ENCODE data around the gene TMEM31.
A peak's percentile ranks its signal among the peaks of the same experiment; 100 is the strongest.

TMEM31 gene, protein sequence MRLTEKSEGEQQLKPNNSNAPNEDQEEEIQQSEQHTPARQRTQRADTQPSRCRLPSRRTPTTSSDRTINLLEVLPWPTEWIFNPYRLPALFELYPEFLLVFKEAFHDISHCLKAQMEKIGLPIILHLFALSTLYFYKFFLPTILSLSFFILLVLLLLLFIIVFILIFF

DNA sequence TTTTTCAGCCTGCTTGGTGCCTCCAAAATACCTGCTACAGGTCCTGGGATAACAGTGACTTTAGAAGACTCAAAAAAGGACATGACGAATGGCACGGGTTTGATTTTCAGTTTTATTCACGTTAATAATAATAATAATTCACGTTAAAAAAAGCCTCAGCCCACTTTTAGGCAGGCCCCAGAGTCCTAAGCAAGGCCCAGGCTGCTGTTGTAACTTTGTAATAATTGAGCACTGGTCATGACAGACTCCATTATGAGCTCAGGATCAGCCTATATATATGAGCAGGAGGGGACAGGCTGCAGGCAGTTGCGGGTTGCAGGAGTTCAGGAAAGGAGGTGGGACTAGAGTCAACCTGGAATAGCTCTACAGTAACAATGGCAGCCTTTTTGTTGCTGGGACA lies at the start of gene TMEM31:
TMEM31 (plus strand) TSS at position 301 of the 400 bp plus-strand sequence. CDS start 1,350 bp downstream, outside the sequence.
- DNase-seq (ENCODE audit: low read depth in 2 of 2) = no peak

DNA sequence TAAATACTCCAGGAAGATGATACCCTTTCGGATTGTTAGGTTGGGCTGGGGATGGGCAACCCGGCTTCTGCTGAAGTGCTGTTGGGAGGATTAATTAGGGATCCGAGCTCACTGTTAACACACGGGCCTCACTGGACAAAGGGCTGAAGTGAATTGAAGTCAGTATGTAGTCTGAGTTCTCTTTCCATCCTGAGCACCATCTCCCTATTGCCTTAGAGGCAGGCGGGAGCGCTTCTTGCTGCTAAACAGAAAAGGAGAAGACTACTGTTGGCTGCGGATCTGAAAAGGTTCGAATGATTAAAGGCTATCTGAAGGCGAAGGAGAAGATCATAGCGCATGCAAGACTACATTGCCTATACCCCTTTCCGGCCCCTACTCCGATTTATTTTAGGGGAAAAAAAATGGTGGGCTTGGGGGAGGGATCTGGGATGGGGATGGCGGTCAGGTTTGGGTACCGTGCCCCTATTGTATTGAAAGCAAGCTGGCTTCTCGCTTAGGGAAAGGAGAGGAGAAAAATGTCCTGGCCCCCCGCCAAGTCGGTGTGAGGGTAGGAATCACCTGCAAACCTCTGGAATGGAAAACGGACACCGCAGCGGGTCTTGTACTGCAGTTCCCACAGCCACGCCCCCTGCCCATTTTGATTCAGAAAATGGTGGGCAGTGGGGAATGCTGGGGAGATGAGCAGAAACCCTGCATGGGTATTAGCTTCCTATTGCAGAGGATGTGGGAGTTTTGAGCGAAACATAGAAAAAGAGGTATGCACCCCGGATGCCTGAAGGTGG lies 46.5 kb upstream of the TMEM31 start:
- DNase-seq (ENCODE audit: low read depth in 2 of 2) = no peak

DNA sequence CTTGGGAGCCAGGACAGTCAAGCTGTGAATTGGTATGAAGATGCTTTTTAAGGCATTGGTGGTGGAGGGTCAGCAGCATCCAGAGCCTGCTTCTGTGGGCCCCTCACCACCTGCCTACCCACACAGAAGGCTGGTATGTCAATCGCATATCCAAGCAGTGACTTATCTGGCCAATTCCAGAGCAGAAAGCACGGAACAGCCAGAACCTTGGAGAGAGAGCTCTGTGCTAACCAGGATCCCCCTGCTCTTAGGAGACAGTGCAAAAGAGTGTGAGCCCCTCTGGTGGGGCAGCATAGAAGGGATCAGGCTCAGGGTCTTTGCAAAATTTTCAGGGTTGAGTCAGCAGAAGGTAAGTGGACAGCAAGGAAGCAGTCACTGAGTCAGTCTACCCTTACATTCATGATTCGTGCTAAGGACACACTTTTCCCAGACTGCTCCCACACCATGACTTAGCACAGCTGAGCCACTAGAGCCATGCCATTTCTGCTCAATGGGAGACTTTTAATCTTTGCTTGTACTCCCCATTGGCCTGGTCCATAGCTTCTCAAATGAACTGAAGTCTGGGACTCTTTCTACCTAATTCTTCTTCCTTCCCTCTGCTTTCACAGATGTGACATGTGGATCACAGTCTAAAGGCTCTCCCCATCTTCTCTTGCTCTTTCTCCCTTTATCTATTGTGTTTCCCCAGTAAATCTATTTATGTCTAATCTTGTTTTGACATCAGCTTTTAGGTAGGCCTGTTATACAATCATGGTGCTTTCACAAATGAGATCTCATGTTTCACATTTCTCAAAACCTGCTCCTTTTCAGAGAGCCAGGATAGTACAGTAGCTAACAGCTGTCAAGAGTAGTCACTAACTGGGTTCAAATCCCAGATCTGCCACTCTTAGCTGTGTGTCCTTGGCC lies 44.3 kb upstream of the TMEM31 start:
- no peak for DNase-seq (ENCODE audit: low read depth in 2 of 2)

DNA sequence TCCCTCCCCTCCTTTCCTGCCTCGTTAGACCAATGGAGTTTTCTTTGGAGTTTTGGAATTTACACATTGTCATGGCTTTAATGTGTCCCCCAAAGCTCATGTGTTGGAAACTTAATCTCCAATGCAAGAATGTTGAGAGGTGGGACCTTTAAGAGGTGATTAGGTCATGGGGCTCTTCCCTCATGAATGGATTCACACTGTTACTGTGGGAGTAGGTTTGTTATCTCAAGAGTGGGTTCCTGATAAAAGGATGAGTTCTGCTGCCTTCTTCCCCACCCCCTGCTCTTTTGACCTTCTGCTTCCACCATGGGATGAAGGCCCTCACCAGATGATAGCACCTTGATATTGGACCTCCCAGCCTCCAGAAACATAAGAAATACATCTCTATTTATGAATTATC lies 41.0 kb upstream of the TMEM31 start:
- no peak for DNase-seq (ENCODE audit: low read depth in 2 of 2)

DNA sequence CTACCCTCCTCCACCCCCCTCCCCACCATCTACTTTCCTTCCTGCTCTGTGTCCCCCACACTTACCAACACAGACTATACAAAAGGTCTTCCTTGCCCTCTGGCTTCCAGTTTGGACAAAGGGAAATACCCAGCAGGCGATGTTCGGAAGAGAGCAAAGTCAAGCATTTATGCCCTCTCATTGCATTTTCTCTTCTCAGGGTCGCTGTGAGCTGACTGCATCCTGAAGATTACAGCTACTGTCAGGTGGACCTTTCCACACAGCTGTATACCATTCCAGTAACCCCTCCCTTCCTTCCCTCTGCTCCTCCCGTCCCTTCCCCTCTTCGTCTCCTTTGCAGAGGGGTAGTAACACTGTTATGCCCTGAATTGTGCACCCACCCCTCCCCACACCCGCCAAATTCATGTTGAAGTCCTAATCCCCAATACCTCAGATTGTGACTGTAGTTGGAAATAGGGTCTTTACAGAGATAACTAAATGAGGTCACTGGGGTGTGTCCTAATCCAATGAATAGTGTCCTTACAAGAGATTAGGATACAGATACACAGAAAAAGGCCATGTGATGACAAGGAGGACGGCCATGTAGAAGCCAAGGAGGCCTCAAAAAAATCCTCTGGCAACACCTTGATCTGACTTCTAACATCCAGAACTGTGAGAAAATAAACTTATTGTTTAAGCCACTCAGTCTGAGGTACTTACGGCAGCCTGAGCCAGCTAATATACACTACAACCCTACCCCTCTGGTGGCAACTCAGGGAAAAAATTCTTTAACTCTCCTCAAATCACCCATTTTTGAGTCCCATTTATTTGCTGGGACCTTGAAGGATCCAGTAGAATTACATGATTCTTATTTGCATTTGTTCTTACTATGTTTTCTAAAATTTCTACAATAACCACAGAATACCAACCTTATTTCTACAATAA lies 35.9 kb upstream of the TMEM31 start:
- DNase-seq (ENCODE audit: low read depth in 2 of 2) = no peak

DNA sequence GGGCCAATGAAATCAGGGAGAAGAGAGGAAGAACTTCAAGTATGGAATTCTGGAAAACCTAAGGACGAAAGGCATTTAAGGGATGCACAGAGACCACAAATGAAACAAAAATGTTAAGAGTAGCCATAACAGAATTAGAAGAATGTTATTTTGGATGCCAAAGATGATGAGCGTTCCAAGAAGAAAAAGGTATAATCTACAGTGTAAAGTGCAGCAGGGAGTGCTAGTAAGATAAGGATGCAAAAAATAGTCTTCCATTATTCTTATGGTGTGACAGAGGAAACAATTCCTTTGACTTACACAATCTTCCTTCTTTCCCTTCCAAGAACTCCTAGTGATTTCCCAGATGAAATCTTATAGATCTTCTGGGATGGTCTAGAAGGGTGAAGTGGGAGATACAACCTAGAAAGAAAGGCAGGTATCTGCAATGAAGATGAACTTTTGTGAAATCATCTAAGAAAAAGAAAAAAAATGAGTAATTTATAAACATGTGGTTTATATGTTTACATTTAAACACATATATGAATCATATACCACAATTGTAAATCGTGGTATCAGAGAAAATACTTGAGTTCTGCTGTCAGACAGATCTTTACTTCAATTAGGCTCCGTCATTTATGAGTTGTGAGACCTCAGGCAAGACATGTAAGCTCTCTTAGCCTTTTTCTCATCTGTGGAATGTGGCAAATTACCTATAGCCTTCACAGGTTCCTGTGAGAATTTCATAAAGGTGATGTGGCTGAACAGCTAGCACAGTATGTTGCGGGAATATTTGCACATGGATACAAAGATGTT lies 32.3 kb upstream of the TMEM31 start:
- DNase-seq (ENCODE audit: low read depth in 2 of 2) = no peak

DNA sequence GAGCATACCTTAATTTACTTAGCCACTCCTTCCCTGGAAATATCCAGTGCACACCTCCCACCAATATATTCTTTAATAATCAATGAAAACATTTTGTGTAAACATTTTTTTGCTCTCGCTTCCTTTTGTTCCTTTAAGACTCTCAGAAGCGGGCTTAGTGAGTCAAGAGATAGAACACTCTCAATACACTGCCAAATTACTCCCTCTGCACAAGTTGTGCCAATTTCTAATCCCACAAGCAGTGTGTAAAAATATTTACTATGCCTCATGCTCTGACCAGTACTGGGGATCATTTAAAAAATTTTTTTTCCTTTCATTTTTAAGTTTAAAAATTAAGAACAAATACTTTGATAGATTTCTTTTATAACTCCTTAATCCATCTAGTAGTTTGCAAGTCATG lies 29.3 kb upstream of the TMEM31 start:
- DNase-seq (ENCODE audit: low read depth in 2 of 2) = no peak

DNA sequence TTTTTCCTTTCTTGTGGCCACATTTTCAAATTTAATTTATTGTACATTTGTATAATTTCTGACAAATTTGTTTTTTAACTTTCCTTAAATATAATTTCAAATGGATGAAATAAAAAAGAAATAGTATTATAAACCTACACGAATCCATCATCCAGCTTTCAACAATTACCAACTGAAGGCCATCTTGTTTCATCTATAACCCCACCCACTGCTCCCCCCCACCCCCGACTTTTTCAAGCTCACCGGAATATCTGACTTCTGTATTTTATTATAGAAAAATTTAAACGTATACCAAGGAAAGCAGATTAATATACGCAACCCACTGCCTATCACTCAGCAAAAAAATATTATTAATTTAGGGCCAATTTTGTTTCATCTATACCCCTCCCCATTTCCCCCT lies 25.3 kb upstream of the TMEM31 start:
- DNase-seq (ENCODE audit: low read depth in 2 of 2) = no peak

DNA sequence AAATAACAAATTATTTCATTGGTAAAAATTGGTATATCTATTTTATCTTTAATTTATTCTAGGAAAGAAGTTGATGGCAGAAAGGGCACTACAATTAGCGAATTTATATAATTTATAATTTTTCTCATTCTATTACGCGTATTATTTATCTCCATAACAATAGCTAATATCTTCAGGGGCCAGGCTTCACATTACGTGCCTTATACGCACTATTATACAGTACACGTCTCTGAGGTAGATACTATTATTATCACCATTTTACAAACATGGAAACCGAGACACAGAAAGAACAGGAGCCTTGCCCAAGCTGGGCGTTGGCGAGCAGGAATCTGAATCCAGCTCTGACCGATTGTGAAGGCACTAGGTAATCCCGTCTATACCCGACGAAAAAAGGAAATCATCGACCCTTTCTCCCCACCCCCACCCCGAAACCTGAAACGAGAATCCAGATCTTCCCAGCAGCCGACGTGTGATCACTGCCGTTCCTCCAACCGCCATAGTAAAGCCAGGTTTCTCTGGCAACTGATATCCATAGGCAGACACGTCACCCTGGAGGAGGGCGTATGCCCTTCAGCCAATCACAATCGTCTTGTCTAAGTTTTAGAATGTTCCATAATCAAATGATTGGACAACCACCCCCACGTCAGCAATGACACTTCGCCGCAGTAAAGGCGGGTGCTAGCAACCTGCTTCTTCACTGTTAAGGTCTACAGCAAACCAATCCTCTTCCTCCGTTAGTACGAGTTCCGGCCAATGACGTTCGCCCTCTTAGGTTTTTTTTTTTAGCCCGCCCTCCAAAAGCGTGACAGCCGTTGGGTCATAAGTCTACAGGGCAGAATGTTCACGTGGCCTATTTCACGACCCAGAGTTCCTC lies 24.3 kb upstream of the TMEM31 start, which contains the start of gene MORF4L2:
MORF4L2 (minus strand) TSS at position 501 of the 874 bp plus-strand sequence. CDS start 9,672 bp downstream, outside the sequence.
- peak; percentile 65 to 86 for DNase-seq (ENCODE audit: low read depth in 2 of 2)

DNA sequence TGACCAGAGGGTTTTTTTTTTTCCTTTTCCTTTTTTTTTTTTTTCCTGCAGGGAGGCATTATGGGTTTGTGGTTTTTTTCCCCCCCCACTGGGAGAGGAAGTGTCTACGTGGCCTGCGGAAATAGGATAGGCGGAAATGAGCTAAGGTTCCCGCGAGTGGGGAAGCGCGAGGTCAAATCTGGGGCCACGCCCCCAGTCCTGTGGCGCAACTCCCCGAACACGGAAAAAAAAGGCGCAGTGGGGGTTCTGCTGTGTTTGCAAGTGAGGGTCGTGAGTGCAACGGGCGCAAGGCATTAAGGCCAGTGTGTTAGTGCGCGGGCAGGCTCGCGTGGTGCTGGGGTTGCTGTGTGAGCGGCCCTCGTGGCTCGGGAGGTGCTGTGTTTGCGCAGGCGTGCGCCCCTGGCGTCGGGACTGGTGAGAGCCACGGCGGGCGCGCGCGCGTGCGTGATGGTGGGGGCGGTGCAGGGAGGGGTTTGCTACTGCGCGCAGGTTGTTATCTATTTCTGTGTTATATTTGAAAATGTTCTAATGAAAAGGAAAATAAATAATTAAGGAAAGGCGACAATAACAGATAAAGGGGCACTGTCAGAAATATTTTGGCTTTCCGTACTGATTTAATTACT lies 23.5 kb upstream of the TMEM31 start:
- peak; percentile 77 to 79 for DNase-seq (ENCODE audit: low read depth in 2 of 2)

DNA sequence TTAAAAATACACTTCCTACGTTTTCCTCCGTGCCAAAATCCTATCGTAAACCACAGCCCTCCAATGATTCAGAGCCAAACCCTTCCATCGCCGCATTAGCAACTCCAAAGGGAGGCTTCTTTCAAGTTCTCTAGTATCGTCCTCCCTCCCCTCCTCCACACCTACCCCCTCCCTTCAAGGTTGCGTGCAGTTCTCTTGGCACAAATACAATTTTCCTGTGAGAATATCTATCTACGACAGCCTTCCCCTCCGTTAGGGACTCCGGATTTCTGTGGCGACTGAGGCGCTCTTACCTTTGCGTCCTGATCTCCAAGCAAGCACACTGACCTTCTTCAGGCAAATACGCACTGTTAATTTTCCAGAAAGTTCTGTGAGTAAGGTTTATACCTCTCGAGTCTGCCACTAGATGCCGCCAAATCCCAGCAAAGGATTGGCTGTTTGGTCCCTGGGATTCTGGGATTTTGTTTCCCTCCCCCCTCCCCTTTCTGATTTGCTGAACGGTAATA lies 23.0 kb upstream of the TMEM31 start:
- DNase-seq (ENCODE audit: low read depth in 2 of 2) = peak; percentile 6 to 10

DNA sequence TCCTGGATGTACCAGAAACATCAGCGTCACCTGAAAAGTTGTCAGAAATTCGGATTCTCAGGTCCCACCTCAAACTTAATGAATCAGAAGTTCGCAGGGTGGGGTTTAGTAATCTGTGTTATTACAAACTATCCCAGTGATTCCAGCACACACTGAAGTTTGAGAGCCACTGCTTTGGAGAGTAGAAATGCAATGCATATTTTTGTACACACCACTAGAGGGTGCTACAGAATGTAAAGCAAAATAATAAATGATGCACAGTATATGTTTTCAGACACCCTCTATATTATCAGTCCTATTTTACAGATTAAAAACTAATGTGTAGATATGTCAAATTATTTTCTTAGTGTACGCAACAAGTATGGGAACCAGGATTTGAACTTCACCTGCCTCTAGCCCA lies 21.8 kb upstream of the TMEM31 start:
- no peak for DNase-seq (ENCODE audit: low read depth in 2 of 2)

DNA sequence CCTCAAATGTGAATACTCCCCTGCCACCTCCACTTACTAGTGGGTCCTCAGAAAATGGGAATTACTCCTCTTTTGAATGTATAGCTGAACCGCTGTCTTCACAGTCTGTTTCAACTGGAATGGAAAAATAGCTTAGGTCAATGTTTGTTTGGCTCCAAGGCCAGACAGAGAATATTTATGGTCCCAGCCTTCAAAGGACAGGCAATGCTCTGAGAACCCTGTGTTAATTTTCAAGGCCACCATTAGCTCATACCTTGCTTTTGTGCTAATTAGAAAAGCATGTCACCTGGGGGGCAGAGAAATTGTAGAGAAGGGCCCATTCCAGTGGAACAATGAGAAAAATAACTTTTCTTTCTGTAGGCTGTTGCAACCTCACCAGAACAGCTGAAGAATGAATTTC lies 19.6 kb upstream of the TMEM31 start:
- no peak for DNase-seq (ENCODE audit: low read depth in 2 of 2)

DNA sequence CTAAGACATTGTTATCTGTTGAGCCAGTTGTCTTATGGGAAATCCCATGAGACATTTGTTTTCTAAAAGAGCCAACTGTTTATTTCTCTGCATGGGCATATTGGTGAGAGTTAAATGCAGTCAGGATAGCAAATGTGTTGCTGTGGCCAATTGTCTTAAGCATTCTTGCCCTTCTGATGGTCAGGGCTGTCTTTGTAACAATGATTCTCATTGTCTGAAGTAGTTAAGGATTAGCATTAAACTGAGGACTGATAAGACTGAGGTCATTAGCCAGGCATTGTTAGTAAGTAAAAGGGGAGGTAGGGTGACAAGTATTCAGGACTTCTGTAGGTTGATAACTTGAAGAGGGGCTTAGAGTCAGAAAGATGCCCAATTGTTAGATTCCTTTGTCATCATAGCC lies 13.0 kb upstream of the TMEM31 start:
- DNase-seq (ENCODE audit: low read depth in 2 of 2) = no peak

DNA sequence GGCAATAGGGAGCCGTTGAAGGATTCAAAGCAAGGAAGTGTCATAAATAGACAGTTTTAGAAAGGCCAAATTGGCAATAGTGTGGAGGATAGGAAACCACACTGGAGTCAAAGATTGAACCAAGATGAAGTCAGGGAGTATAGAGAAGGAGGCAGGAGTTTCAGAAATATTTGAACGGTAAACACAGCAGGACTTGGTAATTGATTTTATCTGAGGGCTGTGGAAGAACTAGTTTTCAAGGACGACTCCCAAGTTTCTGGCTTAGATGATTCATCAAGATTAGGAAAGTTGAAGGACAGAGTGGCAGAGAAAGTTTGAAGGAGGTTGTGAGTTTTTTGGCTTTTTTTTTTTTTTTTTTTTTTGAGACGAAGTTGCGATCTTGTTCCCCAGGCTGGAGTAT lies 11.5 kb upstream of the TMEM31 start:
- no peak for DNase-seq (ENCODE audit: low read depth in 2 of 2)

DNA sequence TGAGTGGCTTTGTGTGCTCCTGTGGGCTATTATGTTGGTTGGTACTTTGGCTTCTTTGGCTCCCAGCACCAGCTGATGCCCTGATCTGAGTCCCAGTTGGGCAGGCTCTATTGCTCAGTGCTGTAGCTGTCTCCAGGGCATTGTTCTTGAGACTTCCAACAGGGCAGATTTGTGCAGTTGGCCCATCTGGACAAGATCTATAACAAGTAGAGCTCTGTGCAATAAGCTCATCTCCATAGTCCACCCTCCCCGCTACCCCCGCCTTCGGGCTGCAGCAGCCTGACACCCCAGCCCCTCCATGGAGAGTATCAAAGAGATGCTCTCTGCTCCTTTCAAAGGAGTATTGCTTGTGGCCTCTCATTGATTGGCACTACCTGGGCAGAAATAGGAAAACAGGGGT lies 5.8 kb upstream of the TMEM31 start:
- no peak for DNase-seq (ENCODE audit: low read depth in 2 of 2)

DNA sequence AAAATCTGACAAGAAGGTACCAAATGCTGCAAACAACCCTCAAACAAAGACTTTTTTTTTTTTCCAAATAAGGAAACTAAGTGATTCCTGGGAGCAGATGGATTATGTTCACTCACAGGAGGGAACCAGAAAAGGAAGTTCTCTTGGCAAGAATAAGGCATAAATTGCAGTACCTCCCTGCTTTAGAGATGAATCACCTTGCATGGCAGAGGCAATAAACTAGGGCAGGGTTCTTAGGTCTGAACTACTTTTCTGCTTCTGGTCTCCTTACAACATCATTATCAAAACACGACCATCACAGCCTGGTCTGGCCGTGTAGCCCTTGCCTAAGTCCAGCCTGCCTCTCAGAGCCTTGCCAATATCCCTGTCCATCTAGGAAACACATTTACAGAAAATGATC lies 6.3 kb downstream of the TMEM31 start:
- DNase-seq (ENCODE audit: low read depth in 2 of 2) = no peak

DNA sequence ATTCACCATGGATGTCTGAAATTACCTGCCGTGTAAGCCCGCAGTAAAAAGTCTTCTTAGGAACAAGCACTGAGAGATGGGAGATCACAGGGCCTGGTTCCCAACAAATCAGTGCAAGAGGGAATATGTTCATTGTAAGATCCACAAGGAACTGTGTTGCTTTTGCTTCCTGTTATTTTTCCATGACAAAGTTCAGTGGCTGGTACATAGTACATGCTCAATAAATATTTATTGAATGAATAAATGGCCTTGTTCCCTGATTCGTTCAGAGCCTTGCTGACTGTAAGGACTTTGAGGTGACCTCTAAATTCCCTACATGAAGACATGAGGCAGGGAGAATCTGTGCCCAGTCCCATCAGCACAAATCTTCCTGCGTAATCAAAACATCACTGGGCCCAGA lies 7.4 kb downstream of the TMEM31 start:
- DNase-seq (ENCODE audit: low read depth in 2 of 2) = no peak

DNA sequence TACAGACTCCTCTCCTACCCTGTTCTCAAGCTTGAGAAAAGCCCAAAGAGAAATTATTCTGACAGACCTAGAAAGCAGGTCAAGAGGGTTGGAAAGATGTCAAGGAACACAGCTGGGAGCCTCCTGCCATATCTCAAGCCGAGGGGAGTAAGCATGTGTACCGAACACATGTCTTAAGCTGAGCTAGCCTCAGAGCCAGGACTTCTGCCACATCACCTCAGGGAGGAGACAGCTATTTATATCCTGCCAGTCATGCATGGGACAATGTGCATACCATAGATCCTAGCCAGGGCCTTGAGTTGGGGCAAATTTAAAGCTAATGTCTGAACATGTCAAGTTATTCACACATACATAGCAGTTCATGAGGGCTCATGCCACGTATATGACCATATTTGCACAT lies 11.8 kb downstream of the TMEM31 start:
- no peak for DNase-seq (ENCODE audit: low read depth in 2 of 2)

All from activated CD8-positive, alpha-beta memory T cell treated with anti-CD3 and anti-CD28 coated beads for 4 hours (primary cell).